ENCODE results near the gene SNX18. TPM values are rescaled to one million over a fixed set of nuclear protein-coding genes. Genes with fewer than 3 reads are reported as not detected.

The SNX18 gene
- total and polyA plus RNA-seq, 2 of the 8 experiments (the other 6 are each of a cell fraction or from before 2014, with no cell fraction given) = 5.8 to 17.7 TPM

- H3K4ac ChIP-seq (replicated peaks; ENCODE audit: insufficient read length, low read depth, low read length) = no peak overlapping the region
- no peak overlapping the region for H3K4me3 ChIP-seq (ENCODE audit: extremely low read depth in 1 of 4, insufficient read depth in 2 of 4, low read depth in 3 of 4, low read length in 4 of 4)
- no peak overlapping the region for H3K56ac ChIP-seq (replicated peaks; ENCODE audit: insufficient read length, low read depth, low read length)
- no peak overlapping the region for H4K91ac ChIP-seq (replicated peaks; ENCODE audit: insufficient read length, low read length)
- H4K20me1 ChIP-seq (replicated peaks in 1 of 2; ENCODE audit: control insufficient read depth in 1 of 2, insufficient read depth in 2 of 2, low read length in 2 of 2) = no peaks in the 10 kb centered on the region
- FAIRE-seq = no peak
- no peak overlapping the region for H3K23ac ChIP-seq (ENCODE audit: insufficient read length)
- no peaks in the 10 kb centered on the region for H3K23me2 ChIP-seq (ENCODE audit: low read depth, low read length)
- no peaks in the 10 kb centered on the region for H3K79me1 ChIP-seq (ENCODE audit: low read depth, low read length)
- no peaks in the 10 kb centered on the region for H3K4me1 ChIP-seq (replicated peaks in 1 of 4; ENCODE audit: control insufficient read depth in 3 of 4, insufficient read depth in 4 of 4, low read length in 3 of 4)
- no peak overlapping the region for H2BK5ac ChIP-seq (ENCODE audit: low read depth, low read length)
- no peak overlapping the region for H3K14ac ChIP-seq (ENCODE audit: insufficient read length)
- CTCF ChIA-PET (ENCODE audit: partially characterized antibody) = no interaction called here
- POLR2A ChIA-PET (ENCODE audit: partially characterized antibody) = no interaction called here
- H2BK20ac ChIP-seq (ENCODE audit: low read length) = no peak overlapping the region
- H3K36me3 ChIP-seq (ENCODE audit: control insufficient read depth in 2 of 4, insufficient read depth in 4 of 4, low read length in 3 of 4) = no peaks in the 10 kb centered on the region
- H2BK12ac ChIP-seq (ENCODE audit: low read depth, low read length) = no peak overlapping the region
- no peak for TF ChIP-seq SP4 (IDR thresholded peaks at IDR 0.05; ENCODE audit: low read length)
- no peak for TF ChIP-seq EGR1 (IDR thresholded peaks at IDR 0.05; ENCODE audit: borderline replicate concordance, low read depth, low read length)
- TF ChIP-seq POLR2AphosphoS5 (IDR thresholded peaks at IDR 0.05; ENCODE audit: low read depth, low read length) = no peak
- TF ChIP-seq CREB1 (IDR thresholded peaks at IDR 0.05) = no peak
- TF ChIP-seq, protein P1, sequence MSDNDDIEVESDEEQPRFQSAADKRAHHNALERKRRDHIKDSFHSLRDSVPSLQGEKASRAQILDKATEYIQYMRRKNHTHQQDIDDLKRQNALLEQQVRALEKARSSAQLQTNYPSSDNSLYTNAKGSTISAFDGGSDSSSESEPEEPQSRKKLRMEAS (IDR thresholded peaks at IDR 0.05) = no peak
- no peak for TF ChIP-seq KDM5A (IDR thresholded peaks at IDR 0.05; ENCODE audit: low read length)
- no peak for TF ChIP-seq JUN (IDR thresholded peaks at IDR 0.05; ENCODE audit: low read depth, low read length)
- no peak for TF ChIP-seq NRF1 (IDR thresholded peaks at IDR 0.05; ENCODE audit: low read depth, low read length)
- TF ChIP-seq CBX5 (IDR thresholded peaks at IDR 0.05; ENCODE audit: low read depth, low read length) = no peak
- TF ChIP-seq POU5F1 (IDR thresholded peaks at IDR 0.05; ENCODE audit: low read depth, low read length) = no peak
- TF ChIP-seq BACH1 (IDR thresholded peaks at IDR 0.05; ENCODE audit: low read length) = no peak
- TF ChIP-seq USF2 (IDR thresholded peaks at IDR 0.05; ENCODE audit: low read length) = no peak
- TF ChIP-seq TAF7 (optimal IDR thresholded peaks at IDR 0.05; ENCODE audit: borderline replicate concordance, low read depth, low read length) = no peak
- H4K8ac ChIP-seq (ENCODE audit: extremely low read depth, insufficient read depth, low read length) = no peak overlapping the region
- H3K27ac ChIP-seq (ENCODE audit: low read depth, low read length) = no peak overlapping the region
- H2BK15ac ChIP-seq (ENCODE audit: low read length) = no peak overlapping the region
- H3K9me3 ChIP-seq (ENCODE audit: insufficient read depth in 2 of 2, low read depth in 1 of 2, low read length in 1 of 2) = no peaks in the 10 kb centered on the region
- H3K27me3 ChIP-seq (replicated peaks in 1 of 4; ENCODE audit: control insufficient read depth in 3 of 4, extremely low read depth in 1 of 4, insufficient read depth in 3 of 4, low read length in 3 of 4) = no peaks in the 10 kb centered on the region
- no peak for DNase-seq (ENCODE audit: low read depth in 1 of 2, low spot score in 2 of 2)
- no peak overlapping the region for H3K4me2 ChIP-seq (ENCODE audit: insufficient read depth in 1 of 2, low read depth in 2 of 2, low read length in 2 of 2)
- H4K5ac ChIP-seq (ENCODE audit: insufficient read length, low read depth, low read length) = no peak overlapping the region
- no peaks in the 10 kb centered on the region for H3K79me2 ChIP-seq (ENCODE audit: control insufficient read depth in 1 of 2, insufficient read depth in 2 of 2, low read length in 2 of 2)
- no peak overlapping the region for H2AFZ ChIP-seq (ENCODE audit: low read length)
- no peak overlapping the region for H3K18ac ChIP-seq (ENCODE audit: extremely low read depth, low read length)
- no peak overlapping the region for H2AK5ac ChIP-seq (ENCODE audit: low read depth, low read length)
- no peak overlapping the region for H2BK120ac ChIP-seq (replicated peaks; ENCODE audit: low read depth, low read length)
- no peak overlapping the region for H3K9ac ChIP-seq (replicated peaks in 1 of 4; ENCODE audit: extremely low read depth in 1 of 4, low read depth in 3 of 4, low read length in 3 of 4)
These were observed 76.2 kb downstream of the SNX18 start for GRCh38 chr5:54593779-54594178.

Data from H1 (cell line).